ENCODE results near the gene FBXW8.

FBXW8 gene

DNA sequence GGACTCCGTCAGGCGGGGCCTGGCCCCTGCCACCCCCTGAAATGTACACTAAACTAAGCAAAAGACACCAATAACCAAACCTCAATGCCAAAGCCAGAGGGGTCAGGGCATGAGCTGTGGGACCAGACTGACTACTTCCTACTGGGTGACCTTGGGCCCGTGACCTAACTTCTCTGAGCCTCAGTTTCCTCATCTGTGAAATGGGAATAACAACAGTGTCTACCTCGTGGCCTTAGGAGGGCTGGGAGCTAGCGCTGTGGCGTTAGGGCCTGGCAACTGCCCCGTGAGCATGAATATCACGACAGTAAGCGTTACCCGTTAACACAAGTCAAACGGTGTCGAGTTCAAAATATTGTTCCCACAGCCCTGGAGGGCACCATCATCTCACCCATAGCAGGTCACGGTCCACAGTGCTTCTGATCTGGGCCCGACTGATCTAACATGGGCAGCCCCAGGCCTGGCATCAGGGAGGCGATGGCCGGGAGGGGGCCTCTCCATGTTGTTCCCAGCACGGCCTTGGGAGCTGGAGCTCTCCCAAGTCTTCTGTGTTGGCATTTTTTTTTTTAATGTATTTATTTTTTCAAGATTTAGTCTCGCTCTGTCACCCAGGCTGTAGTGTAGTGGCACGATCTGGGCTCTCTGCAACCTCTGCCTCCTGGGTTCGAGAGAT, 136.2 kb downstream of the FBXW8 start:
- Histone ChIP-seq H3K27me3 (ENCODE audit: insufficient read depth, poor library complexity, severe bottlenecking) (no peaks in the 10 kb centered on the region), H3K27ac (replicated peaks) (no peak overlapping the region; the same call in 1 of the 2 replicates), H3K4me3 (replicated peaks; ENCODE audit: insufficient read depth, low read length) (no peak overlapping the region)
- TF ChIP-seq REST (IDR thresholded peaks at IDR 0.05; ENCODE audit: insufficient replicate concordance, low read depth): no peak
- no peak for TF ChIP-seq GABPA (IDR thresholded peaks at IDR 0.05; ENCODE audit: low read depth)
- TF ChIP-seq, protein P1, sequence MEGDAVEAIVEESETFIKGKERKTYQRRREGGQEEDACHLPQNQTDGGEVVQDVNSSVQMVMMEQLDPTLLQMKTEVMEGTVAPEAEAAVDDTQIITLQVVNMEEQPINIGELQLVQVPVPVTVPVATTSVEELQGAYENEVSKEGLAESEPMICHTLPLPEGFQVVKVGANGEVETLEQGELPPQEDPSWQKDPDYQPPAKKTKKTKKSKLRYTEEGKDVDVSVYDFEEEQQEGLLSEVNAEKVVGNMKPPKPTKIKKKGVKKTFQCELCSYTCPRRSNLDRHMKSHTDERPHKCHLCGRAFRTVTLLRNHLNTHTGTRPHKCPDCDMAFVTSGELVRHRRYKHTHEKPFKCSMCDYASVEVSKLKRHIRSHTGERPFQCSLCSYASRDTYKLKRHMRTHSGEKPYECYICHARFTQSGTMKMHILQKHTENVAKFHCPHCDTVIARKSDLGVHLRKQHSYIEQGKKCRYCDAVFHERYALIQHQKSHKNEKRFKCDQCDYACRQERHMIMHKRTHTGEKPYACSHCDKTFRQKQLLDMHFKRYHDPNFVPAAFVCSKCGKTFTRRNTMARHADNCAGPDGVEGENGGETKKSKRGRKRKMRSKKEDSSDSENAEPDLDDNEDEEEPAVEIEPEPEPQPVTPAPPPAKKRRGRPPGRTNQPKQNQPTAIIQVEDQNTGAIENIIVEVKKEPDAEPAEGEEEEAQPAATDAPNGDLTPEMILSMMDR (IDR thresholded peaks at IDR 0.05; ENCODE audit: insufficient read depth, low read length): no peak
- no peak for TF ChIP-seq POLR2AphosphoS5 (IDR thresholded peaks at IDR 0.05; ENCODE audit: low read depth)
- no peak for DNase-seq (ENCODE audit: low read depth in 1 of 2, low spot score in 1 of 2)

GRCh38 chr12:117047810-117048584, 137.2 kb downstream of the FBXW8 start:
- TF ChIP-seq REST (IDR thresholded peaks at IDR 0.05; ENCODE audit: insufficient replicate concordance, low read depth): no peak
- TF ChIP-seq GABPA (IDR thresholded peaks at IDR 0.05; ENCODE audit: low read depth): no peak
- TF ChIP-seq, protein P1 (IDR thresholded peaks at IDR 0.05; ENCODE audit: insufficient read depth, low read length): no peak
- no peak for TF ChIP-seq SPI1 (IDR thresholded peaks at IDR 0.05; ENCODE audit: borderline replicate concordance, low read depth)
- no peak for TF ChIP-seq POLR2AphosphoS5 (IDR thresholded peaks at IDR 0.05; ENCODE audit: low read depth)
- Histone ChIP-seq H3K27me3 (ENCODE audit: insufficient read depth, poor library complexity, severe bottlenecking) (no peaks in the 10 kb centered on the region), H3K27ac (replicated peaks) (no peak overlapping the region), H3K4me3 (replicated peaks; ENCODE audit: insufficient read depth, low read length) (no peak overlapping the region)
- no peak for DNase-seq (ENCODE audit: low read depth in 1 of 2, low spot score in 1 of 2)

DNA sequence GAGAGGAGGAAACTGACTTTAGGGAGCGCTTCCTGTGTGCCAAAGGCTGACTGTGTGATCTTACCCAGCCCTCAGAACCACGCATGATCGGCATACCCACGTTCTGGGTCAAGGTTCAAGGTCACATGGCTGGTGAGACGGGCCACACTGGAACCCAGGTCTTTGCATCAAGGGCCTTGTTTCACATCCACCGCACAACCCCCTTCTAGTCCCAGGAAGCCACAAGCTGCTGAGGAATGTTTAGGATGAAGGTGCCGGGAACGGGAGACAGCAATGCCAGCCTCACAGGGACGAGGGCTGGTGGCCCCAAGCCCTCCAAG, 137.8 kb downstream of the FBXW8 start:
- Histone ChIP-seq H3K27me3 (ENCODE audit: insufficient read depth, poor library complexity, severe bottlenecking) (no peaks in the 10 kb centered on the region), H3K4me3 (replicated peaks; ENCODE audit: insufficient read depth, low read length) (no peak overlapping the region), H3K27ac (replicated peaks) (no peak overlapping the region)
- DNase-seq (ENCODE audit: low read depth in 1 of 2, low spot score in 1 of 2): no peak
- TF ChIP-seq, protein P1 (IDR thresholded peaks at IDR 0.05; ENCODE audit: insufficient read depth, low read length): no peak
- TF ChIP-seq REST (IDR thresholded peaks at IDR 0.05; ENCODE audit: insufficient replicate concordance, low read depth) (no peak), SPI1 (IDR thresholded peaks at IDR 0.05; ENCODE audit: borderline replicate concordance, low read depth) (no peak), GABPA (IDR thresholded peaks at IDR 0.05; ENCODE audit: low read depth) (no peak), POLR2AphosphoS5 (IDR thresholded peaks at IDR 0.05; ENCODE audit: low read depth) (no peak)

Measured in HL-60 (cell line).